HG03457 (cell line): Measurements from ENCODE around the gene SETD3.

Experiments
- ATAC-seq: cut with Tn5 transposase; IDR thresholded peaks from one replicate; pipeline ENCODE4 v1.9.1; 2021; ENCODE audit warnings: moderate number of reproducible peaks; ENCODE audit not compliant: unreplicated experiment

SETD3 gene

GRCh38 chr14:99516871-99517642, 36.4 kb upstream of the SETD3 start:
- ATAC-seq = no peak

GRCh38 chr14:99516156-99516870, 35.7 kb upstream of the SETD3 start:
- no peak for ATAC-seq

- ATAC-seq = no peak
Observed at GRCh38 chr14:99515301-99516155, 34.9 kb upstream of the SETD3 start.

- ATAC-seq = no peak
Observed at GRCh38 chr14:99514552-99515300, 34.1 kb upstream of the SETD3 start.

- ATAC-seq = no peak
Observed at GRCh38 chr14:99513946-99514551, 33.4 kb upstream of the SETD3 start.

GRCh38 chr14:99513183-99513694, 32.6 kb upstream of the SETD3 start:
- no peak for ATAC-seq

GRCh38 chr14:99512571-99513182, 32.0 kb upstream of the SETD3 start:
- no peak for ATAC-seq

GRCh38 chr14:99512110-99512449, 31.4 kb upstream of the SETD3 start:
- ATAC-seq = no peak

- no peak for ATAC-seq
Observed at GRCh38 chr14:99511421-99512109, 30.9 kb upstream of the SETD3 start.

GRCh38 chr14:99510556-99511139, 30.0 kb upstream of the SETD3 start:
- ATAC-seq = no peak

GRCh38 chr14:99509871-99510555, 29.4 kb upstream of the SETD3 start:
- ATAC-seq = no peak

GRCh38 chr14:99508896-99509629, 28.4 kb upstream of the SETD3 start:
- no peak for ATAC-seq

GRCh38 chr14:99507860-99508640, 27.4 kb upstream of the SETD3 start:
- ATAC-seq = no peak

- no peak for ATAC-seq
Observed at GRCh38 chr14:99506276-99506675, 25.6 kb upstream of the SETD3 start.

GRCh38 chr14:99505089-99505488, 24.4 kb upstream of the SETD3 start:
- ATAC-seq = no peak

- no peak for ATAC-seq
Observed at GRCh38 chr14:99503848-99504453, 23.3 kb upstream of the SETD3 start.
